Activated naive CD4-positive, alpha-beta T cell (primary cell): Measurements from ENCODE around the gene MBP.

ENCODE experiments used
- DNase-seq, 4 experiments: peaks; one replicate each; lab custom pipeline; 2025; lab: John Stamatoyannopoulos, UW

MBP gene

DNA sequence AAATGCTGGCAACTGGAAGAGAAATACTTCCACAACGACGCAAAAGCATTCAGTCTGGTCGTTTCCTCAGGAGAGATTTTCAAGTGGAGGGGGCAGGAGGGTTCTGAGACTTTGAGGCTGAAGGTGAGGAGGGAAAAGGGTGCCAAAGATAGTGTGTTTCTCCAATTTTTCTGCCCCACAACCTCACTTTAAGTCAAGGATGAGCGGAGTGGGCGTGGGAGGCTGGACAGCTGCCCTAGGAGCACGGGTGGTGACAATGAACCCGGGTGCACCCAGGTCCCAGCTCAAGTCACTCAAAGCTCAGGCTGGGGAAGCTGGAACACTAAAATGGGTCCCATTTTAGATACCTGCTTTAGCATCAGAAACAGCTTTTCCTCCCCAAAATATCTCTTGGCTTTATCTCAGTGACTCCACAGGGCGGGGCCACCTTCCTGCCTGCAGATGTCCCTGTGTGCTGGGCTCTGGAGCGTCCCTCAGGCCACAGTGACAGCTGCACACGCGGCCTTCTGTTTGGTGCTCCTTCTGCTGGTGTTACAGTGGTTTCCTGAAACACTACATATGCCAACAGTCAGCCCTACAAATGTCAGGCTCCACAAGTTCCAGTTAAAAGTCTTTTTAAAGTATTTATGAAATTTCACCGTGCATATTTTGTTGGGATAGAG lies 1.4 kb upstream of the MBP start:
- no peak for DNase-seq

DNA sequence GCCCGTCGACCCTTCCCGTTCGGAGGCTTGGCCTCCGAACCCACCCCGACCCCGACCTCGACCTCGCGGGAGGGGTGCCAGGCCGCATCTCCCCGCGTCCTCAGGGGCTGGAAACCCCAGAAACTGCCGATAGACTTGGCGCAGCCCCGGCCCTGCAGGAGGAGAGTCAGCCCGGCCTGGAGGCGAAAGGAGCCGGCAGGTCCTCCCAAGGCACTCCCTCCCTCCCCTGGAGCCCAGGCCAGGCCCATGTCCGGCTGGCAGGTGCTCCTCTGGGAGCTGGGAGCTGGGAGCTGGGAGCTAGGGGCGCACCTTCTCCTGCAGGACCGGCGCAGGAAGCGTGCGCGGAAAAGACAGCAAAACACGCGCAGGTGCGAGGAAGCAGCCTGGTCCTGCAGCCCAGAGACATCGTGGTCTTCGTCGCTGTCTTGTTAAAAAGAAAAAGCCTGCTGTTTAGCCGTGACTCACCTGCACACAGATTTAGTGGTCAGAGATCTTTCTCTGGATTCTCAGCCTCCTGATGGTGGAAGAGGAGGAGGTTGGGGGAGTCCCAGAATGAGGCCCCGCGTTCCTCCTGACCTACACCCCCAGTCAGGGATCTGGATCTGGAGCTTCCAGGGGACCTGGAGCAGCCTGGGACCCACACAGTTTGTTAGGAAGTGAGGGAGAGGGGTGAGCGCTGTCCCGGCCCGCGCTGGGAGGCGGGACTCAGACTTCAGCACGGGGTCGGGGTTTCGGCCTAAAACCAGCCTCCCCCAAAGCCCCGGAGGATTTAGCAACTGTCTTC lies 660 bp upstream of the MBP start:
- peak in 1 of 4 experiments; percentile 7 for DNase-seq

DNA sequence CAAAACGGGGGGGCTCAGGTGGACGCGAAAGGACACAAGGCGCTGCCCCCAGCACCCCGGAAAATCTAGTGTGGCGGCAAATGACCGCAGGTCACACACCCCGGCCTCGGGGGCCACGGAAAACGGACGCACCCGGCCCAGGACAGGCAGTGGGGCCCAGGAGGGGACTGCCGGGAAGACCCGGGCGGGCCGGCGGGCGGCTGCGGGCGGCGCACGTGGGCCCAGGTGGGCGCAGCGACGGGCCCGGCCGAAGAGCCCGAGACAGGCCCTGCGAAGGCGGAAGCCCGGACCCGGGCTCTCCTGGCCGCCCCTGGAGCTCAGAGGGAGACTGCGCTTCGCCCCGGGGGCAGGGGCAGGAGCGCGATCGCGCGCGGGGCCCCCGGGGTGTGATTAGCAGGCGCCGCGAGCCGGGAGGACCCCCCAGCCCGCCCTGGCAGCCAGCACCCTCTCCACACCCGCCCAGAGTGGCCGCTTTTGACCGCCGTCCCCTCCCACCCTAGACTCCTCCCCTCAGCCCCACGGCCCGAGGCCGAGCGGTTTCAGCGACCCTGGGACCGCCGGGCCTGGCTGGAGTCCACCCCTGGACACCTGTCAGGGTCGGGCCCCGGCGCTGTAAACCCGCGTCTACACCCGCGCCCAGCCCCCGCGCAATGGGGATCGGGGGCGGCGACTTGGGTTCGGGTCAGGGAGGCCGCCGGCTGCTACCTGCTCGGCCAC lies 773 bp downstream of the MBP start:
- DNase-seq, result peak in 1 of 4 experiments; percentile 8

DNA sequence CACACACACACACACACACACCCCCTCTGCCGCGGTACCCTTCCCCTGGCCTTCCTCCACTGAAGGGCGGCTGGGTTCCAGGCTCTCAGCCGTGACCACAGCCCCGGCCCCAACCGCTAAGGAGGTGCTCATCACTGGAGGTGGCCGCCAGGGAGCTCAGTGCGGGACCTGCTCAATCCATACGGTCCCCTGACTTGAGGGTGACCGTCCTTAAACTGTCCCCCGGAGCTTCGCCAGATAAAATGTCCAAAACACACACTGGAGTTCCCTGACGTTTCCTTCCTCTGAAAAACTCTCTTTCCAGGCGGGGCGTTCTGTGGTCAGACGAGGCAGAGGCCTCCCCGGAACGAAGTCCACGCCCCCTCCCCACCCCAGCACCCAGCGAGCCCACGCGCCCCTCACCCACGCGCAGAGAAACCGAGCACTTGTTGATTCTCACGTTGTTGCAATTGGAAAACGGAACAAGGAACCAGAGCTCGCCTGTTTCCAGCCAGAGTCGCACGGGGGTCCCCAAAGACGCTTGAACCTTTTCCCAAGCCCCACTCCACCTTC lies 1.4 kb downstream of the MBP start:
- peak in 2 of 4 experiments; percentile 7 to 30 for DNase-seq

DNA sequence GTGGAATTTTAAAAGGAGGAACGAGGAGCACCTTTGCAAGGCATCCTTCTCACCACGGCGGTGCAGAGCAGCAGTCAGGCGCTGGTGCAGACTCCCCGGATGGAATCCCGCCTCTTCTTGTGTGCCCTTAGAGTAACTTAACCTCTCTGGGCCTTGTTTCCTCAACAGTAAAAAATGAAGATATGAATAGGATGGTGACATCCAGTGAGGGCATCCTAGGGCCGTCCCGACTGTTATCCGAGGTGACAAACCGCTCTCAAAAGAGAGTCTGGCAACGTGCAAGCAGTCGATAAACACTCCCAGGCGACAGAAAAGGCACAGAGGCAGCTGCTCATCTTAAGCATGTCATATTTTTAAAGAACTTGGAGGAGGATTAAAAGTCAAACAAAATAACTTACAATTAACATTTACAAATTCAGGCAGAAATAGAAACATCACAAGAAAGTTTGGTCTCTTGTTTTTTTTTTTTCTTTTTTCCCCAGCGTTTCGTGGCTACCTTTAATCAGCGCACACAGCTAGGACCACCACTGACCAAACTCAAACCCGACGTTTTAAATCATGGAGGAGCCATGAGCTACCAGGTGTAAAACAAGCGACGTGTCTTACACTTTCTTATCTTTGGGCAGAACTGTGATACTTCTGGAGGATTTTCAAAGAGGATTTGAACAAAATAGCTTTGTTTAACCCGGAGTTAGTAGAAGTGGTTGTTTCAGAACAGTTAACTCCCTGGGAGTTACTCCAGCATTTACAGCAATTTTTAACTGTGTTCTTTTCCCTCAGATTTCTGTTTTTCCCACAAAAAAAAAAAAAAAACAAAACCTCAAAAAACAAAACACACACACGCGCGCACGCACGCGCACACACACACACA lies 2.1 kb downstream of the MBP start:
- no peak for DNase-seq

DNA sequence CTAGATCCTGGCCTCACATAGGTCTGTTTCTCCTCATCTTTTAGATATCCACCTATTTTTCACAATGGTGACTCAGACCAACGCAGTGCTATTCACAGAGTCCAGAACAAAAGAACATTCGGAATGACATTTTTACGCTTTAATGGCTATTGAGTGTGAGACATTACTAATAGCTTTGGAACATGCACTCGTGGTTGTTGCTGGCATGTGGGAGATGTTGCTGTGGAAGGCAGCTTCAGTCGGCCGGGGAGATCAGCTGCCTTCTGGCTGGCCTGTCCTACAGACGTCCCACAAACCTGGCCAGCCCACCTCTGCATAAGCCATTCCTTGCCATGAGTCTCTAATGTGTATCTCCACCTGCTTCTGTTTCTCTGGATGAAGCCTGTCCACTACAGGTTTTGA lies 3.4 kb downstream of the MBP start:
- no peak for DNase-seq

DNA sequence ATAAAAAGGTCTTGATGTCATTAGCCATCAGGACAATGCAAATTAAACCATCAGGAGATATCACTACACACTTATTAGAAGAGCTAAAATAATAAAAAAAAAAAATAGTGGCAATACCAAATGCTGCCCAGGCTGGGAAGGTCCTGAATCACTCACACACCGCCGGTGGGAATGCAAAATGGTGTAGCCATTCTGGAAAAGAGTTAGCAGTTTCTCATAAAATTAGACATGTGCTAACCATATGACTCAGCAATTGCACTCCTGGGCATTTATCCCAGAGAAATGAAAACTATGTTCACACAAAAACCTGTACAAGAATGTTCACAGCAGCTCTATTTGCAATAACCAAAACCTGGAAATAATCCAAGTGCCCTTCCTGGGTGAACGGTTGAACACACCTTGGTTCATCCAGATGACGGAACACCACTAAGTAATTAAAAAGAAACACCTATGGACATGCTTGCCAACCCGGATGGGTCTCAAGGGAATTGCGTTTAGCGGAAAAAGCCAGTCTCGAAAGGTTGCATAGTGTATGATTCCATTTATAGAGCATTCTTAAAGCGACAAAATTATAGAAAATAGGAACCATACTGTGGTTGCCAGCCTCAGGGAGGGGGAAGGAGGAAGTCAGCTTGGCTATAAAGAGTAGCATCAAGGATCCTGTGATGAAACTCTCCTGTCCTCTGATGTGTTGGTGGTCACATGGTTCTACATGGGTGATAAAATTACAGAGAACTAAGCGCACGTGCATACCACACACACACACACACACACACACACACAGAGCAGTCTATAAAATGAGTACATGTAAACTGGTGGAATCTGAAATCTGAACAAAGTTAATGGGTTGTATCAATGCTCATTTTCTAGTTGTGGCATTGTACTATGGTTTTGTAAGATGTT lies 4.6 kb downstream of the MBP start:
- DNase-seq, result no peak

DNA sequence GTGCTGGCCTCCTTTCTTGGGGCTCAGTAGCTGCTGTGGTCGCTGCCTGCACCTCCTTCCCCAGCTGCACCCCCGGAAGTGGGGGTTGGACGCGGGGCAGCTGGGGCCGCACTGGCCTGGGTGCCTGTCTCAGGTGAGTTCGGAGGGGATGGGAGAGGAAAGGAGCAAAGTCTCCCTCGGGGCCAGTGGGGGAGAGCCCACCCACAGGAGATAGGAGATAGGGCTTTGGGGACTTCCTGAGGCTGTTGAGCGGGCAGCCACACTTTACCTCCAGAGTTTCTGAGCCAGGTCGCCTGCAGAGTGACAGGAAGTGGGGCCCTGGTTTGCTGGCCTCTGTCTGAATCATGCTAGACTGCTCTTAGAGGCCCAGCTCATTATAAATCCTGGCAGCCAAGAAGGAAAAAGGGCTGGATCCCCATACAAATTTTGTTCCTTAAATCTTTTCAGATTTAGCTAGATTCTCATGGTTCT lies 8.1 kb downstream of the MBP start:
- DNase-seq, result peak in 3 of 4 experiments; percentile 8 to 25 (median 13)

DNA sequence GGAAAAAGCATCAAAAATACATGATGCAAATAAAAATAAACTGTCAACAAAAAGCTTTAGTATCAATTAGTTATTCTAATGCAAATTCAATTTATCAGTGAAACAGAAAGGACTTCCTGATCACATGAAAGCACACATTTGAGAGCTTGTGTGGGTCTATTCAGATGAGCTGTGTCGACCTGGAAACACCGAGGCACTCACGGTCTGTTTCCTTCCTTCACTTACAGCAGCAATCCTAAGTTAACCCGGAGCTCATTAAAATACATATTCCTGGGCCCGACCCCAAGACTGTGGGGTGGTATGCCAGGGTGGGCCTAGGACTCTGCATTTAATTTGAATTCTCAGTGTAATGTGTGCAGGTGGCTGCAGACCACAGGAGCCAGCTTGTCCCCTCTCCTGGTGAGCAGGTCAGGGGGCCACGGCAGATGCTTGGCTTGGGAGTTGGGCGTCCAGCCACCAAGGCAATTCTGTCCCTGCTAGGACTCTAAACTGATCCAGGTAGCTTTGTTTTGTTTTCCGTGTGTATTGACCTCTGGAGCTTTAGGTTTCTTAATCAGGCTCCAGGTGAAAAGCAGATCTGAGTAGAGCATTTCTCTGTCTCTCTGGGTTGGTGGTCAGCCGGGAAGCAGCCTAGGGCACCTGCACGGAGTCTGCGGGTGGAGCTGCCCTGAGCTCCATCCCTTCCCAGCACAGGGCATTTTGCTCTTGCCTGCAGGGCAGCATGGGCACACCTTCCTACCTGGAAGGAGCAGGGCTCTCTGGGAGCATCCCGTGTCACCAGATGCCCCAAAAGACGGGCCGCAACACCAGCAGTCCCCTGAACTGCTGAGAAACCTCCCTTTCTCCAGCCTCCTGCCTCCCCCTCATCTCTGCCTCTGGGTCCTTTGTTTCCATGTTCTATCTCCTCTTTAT lies 9.0 kb downstream of the MBP start:
- no peak for DNase-seq

DNA sequence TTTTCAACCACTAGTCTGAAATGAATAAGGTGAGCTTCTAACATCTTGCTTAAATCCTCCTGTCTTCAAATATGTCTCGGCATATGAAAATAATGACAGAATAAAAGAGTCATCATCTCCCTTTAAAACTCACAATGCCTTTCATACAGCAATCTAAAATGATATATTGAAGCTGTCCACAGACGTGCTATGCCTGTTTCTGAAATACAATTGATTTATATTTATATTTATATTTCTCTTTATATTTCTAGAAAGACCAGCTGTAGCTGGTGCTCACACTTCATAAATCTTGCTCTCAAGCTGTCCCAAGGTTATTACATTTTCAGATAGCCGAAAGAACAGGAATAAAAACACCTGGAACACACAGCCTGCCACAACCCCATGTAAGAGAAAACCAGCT lies 11.1 kb downstream of the MBP start:
- no peak for DNase-seq

DNA sequence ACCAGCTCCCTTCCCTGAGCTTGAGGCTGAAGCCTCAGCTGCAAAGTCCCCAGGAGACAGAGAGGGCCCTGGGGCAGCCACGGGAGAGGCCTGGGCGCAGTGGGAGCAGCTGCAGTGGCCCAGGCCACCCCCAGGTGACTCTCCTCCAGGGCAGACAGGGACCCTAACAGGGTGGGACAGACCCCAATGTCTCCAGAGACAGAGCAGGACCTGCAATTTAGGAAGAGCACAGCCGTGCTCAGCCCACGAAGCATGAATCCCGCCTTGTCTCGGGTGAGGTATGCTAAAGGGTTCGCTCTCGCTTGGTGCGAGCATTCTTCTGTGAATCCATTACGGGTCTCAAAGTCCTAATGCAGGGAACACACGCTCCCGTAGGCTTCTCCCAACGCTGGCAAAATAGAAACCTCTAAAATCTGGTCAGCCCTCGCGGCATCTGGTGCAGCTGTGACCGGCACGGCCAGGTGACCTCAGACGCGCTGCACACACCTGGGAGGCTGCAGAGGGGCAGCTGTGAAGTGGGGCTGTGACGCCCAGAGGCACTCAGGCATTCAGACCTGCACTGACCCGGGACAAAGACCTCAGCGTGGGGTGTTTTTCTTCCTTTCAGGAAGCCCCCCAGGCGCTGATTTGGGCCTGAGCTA lies 12.6 kb downstream of the MBP start:
- DNase-seq, result no peak

DNA sequence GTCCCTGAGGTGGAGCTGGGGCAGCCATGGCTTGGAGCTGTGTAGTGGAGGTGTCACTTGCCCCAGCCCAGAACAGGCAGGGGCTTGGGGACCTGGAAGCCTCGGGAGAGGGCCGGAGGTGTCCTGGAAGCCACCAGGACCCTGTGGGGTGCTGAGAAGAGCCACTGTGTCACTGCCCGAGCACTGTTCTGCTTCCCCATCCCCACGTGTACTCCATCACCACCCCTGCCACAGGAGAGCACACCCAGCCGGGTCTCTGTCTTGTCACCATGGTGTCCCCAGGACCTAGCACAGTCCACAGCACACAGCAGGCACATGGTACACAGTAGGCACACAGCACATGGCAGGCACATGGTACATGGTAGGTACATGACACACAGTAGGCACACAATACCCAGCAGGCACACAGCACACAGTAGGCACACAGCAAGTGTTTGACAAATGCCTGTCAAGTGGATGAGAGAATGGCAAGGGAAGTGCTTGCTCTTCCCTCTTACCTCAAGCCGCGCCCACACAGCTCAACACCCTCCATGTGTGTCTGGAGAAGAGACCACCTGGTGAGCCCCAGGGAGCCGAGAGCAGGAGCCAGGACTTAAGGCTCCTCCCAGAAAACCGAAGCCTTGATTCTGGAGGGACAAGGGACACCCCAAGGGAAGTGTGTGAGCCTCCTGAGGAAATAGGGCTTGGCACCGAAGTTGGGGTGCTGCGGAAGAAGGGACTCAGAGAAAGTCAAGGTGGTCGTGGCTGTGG lies 13.3 kb downstream of the MBP start:
- DNase-seq, result no peak

DNA sequence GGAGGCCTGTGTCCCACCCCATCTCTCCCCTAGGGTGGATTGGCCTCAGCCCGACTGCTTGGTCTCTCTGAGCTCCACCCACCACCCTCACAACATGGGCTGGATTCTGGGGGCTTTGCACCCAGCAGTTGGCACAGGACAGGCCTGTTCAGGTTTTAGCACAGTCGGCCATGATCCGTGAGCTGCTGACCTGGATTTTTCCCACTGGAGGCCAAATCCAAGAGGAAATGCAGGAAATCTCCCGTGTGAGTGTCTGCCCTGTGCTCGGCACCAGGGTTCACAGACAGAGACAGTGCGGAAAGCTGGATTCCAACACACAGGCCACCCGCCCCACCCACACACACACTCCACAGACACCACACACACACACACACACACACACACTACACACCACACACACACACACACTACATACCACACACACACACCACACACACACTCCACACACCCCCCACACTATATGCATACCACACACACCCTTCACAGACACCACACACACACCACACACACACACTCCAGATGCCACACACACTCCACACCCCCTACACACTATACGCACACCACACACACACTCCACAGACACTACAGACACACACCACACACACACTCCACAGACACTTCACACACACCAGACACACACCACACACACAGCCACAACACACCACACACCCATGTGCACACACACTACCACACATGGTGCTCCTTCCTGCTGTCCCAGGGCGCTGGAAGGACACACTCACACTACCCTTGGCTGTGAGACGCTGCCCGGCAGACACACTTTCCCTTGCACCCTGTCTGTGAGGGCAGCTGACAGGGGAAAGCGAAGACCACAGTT lies 14.1 kb downstream of the MBP start:
- no peak for DNase-seq

DNA sequence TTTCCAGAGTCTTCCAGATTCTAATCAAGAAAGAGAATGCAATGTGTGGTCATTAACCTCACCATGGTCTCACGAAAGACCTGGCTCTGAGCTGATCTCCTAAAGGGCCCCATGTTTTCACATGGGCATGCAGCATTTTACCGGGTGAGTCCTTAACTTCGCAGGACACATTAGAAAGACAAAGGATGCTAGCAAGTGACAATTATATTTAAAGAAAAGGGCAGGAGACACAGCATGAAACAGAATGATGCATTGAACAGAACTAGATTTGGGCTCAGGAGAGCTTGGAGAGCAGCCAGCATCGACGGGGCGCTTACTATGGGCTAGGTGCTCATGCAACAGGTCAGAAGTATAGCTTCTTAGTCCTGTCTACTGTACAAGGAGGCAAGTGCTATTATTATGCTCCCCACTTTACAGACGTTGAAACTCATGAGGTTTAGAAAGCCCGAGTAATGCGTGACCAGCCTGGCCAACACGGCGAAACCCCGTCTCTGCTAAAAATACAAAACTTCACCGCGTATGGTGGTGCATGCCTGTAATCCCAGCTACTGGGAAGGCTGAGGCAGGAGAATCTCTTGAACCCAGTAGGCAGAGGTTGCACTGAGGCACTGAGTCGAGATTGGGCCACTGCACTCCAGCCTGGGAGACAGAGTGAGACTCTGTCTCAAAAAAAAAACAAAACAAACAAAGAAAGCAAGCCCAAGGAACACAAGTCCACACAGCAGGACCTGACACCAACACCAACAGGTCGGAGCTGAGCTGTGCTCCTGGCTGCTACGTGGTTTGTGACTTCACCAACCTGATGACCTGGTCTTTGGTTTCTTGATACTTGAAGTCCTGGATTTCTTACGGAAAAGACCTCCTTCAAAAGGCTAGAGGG lies 16.1 kb downstream of the MBP start:
- DNase-seq, result no peak

DNA sequence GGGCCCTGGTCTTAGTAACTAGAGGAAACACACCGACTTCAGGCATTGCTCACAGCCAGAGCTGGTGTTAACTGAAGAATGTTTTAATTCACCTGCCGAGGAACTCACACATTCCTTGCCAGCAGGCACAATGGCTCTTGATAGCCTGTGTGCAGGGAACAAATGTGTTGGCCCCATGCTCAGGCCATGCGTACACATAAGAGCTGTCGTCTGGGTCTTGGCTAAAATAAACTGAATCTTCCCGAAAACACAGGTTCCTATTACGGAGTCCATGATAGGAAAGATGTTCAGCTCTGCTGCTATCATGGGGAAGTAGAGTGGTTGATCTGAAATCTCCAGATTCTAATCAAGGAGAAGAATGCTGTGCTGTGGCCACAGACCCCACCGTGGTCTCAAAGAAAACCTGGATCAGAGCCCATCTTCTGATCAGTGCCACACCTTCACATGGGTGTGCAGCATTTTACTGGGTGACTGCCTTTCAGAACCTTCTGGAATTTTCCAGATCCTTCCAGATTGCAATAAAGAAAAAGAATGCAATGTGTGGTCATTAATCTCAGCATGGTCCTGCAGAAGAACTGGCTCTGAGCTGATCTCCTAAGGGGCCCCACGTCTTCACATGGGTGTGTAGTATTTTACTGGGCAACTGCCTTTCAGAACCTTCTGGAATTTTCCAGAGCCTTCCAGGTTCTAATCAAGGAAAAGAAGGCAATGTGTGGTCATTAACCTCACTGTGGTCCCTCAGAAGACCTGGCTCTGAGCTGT lies 17.2 kb downstream of the MBP start:
- no peak for DNase-seq
